T-helper 9 cell (primary cell): Measurements from ENCODE around the gene GGTA1.
"Not testable (repeated sequence)": the region's sequence is repeated elsewhere in the genome, so short reads cannot be mapped to it uniquely, and the experiment has no call there.

Source experiments
- DNase-seq: peaks from one replicate; pipeline ENCODE4 v3.0.0-alpha.2; 2020
- total RNA-seq, 2 donors: gene quantifications; one replicate each; lab custom pipeline; 2026; lab: John Stamatoyannopoulos, UW

The GGTA1 gene
- total RNA-seq, result 0 reads per million in 2 donors

DNA sequence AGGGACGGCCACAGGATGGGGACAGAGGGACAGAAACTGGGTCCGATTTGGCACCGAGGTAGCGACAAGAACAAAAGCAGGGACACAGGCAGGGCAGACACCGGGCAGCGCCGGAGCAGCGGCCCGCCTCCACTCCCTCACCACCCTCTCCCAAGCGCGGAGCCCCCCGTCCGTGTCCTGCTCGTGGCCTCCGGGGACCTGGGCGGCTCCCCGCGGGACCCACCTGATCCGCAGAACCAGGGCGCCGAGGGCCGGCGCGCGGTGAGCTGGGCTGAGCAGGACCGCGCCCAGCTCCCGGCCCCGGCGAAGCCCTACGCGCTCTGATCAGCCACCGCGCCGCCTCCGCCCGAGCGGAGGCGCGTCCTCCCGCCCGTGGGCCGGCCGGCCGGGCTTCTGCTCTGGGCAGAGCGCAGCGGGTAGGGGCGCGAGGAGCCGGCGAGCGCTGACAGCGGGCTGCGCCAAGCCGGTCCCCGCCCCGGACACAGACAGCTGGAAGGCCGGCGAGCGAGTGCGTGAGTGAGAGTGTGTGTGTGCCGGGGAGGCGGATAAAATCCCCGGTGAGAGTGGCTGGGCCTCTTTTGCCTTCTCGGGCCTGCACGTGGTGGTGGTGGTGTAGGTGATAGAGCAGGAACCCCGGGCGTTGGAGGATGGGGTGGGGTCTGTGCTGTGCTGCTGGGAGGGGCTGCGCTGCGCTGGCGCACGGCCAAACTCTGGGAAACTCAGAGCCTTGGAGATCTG lies at the start of gene GGTA1:
TSS of gene GGTA1 (minus strand) at position 418 of the 738 bp plus-strand sequence. CDS start 31,922 bp downstream, outside the sequence.
- no peak for DNase-seq

DNA sequence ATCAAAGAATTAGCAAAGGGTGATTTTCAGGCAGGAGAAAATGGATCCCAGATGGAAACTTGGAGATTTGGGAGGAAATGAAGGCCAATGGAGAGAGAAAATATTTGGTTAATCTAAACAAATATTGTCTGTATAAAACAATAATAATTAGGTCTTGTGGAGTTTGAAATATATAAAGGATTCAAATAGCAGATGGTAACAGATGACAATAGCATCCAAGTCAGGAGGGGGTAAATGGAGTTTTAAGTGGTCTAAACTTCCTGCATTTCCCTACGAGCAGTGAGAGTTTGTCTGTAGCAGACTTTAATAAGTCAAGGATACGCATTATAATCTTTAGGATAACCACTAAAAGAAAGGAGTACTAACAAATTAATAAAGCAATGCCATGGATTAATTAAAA lies 49.0 kb upstream of the GGTA1 start:
- DNase-seq, result no peak

DNA sequence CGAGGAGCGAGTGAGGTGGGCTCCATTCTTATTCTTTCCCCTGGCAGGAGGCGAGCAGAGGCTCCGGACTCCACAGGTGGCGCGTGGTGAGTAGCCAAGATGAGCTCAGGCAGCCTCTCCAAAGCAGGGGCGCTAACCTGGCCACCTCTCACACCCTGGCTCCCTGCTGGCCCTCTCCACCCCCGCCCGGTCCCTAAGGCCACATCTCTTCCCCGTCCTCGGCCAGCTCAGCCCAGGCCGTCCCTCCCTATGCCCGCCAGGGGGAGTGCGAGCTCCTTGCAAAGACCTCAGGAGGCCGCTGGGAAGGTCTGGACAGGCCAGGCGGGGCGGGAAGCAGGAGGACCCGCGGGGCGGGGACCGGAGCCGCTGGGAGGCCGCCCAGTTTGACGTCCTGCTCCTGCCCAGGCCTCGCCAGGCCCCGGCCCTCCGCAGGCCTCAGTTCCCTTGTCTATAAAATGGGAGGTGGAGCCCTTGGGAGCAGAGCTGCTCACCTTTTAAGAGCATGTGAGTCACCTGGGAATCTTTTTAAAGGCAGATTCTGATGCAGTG lies 46.3 kb upstream of the GGTA1 start:
- peak; percentile 44 for DNase-seq

GRCh38 chr9:121545150-121545874 lies 45.7 kb upstream of the GGTA1 start:
- no peak for DNase-seq

DNA sequence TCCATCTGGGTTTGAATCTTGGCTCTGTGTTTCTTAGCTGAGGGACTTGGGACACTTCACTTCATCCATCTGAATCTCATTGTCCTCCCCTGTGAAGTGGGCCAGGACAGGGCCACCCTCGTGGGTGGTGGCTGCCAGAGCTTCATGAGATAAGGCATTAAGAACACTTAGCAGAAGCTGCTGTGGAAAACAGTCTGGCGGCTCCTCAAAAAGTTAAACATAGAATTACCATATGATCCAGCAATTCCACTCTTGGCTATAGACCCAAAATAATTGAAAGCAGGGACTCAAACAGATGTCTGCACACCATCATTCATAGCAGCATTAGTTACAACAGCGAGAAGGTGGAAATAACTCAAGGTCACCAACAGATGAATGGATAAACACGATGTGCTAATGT lies 42.4 kb upstream of the GGTA1 start:
- DNase-seq, result no peak

DNA sequence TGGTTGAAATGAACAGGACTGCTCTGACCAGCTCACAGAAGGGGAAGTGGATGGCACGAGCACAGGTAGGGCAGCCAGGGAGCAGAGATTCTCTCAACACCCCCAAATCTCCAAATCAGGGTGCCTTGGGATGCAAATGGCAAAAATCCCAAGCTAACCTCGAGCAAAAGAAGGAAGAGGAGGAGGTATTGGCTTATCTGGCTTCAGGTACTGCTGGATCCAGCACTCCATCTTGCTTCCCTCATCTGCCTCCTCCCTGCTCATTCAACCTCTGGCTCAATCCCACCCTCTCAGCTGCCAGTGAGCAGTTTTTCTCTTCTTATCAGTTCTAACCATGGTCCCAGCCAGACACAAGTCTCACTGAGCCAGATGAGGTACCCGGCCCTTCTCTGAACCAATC lies 41.6 kb upstream of the GGTA1 start:
- DNase-seq, result no peak

DNA sequence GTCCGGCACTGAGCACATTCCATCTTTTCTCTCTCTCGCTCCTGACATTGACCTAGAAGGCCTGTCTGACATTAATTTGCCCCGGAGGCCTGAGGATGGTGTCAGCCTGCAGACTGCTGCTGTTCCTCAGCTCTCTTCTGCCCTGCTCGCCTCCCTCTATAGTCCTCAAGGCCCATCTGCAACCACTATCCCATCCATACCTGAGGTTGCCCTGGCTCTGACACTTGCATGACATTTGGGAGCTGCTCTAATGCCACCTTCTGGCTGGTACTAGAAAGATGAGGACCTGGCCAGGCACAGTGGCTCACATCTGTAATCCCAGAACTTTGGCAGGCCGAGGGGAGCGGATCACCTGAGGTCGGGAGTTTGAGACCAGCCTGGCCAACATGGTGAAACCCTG lies 38.6 kb upstream of the GGTA1 start:
- DNase-seq, result no peak

DNA sequence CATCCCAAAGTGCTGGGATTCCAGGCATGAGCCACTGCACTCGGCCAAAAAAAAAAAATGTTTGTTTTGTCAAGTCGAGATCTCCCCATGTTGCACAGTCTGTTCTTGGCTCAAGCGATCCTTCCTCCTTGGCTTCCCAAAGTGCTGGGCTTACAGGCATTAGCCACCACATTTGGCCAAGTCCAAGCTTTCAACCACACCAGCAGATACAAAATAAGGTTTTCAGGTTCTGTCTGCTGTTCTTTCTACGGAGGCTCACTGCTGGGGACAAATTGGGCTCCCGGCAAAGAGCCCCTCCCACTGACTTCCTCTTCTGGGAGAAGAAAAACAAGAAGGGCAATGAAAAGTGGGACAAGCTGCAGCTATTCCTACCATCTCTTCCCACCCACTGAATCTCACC lies 37.6 kb upstream of the GGTA1 start:
- DNase-seq, result no peak

DNA sequence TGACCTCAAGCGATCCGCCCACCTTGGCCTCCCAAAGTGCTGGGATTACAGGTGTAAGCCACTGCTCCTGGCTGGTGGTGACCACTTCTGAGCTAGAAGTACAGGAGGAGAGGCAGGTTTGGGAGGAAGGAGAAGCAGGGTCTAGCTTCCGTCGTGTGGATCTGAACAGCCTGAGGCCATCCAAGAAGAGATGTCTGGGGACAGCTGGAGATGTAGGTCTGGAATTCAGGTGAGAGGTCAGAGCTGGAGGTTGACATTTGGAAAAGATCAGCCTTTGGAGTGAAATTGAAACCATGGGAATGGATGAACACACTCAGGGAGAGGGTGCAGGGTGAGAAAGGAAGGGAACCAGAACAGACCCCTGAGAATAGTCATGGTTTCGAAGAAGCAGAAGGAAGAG lies 33.2 kb upstream of the GGTA1 start:
- DNase-seq, result no peak

DNA sequence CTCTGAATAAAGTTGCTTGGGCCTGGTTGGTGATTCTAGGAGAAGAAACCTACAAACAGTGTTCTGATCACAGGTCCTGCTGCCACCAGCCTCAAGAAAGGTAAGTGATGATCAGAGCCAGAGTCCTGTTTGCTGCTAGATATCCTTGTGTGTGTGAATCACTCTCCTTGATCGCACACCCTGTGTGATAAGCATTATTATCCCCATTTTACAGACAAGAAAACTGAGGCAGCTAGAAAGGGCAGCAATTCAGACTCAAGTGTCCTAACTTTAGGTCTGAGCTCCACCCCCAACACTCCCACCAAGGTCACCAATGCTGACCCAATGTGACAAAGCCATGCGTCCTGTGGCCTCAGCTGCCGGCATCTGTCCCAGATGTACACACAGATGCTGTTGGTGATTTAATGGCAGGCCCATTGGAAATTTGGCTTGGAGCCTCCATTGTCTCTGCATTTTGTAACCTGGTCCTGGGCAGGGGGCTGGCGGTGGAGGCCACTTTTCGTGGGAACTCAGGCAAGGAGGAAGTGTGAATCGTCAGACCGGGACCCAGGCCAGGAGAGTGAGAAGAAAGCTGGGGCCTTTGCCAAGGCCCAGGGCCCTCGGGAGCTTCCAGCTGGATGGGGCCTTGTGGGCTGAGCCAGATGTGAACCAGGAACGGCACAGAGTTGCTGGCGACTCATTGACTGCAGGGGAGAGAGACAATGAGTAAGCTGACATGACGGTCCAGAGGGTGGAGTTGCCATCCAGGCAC lies 29.8 kb upstream of the GGTA1 start:
- no peak for DNase-seq

- DNase-seq, result no peak
Observed at GRCh38 chr9:121528642-121529041, 29.0 kb upstream of the GGTA1 start.

- no peak for DNase-seq
Observed at GRCh38 chr9:121527371-121527770, 27.7 kb upstream of the GGTA1 start.

DNA sequence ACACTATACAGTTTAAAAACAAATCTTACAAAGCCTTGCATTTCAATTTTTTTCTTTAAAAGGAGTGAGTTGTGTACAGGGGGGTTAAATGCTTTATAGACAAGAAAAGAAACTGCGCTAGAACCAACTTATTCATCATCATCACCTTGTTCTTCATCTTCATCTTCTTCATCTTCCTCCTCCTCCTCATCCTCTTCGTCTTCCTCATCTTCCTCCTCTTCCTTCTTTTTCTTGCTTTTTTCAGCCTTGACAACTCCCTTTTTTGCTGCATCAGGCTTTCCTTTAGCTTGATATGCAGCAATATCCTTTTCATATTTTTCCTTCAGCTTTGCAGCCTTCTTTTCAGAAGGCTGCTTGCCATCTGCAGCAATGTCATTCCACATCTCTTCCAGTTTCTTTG lies 20.0 kb upstream of the GGTA1 start:
- DNase-seq, result not testable (repeated sequence)

- no peak for DNase-seq
Observed at GRCh38 chr9:121518634-121519033, 19.0 kb upstream of the GGTA1 start.

DNA sequence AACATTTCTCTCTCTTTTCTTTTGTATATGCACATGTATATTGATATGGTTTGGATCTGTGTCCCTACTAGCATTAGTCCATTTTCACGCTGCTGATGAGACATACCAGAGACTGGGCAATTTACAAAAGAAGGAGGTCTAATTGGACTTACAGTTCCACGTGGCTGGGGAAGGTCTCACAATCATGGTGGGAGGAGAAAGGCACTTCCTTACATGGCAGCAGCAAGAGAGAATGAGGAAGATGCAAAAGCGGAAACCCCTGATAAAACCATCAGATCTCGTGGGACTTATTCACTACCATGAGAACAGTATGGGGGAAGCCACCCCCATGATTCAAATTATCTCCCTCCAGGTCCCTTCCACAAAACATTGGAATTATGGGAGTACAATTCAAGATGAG lies 13.5 kb upstream of the GGTA1 start:
- not testable (repeated sequence) for DNase-seq

- DNase-seq, result no peak
Observed at GRCh38 chr9:121510766-121511550, 11.3 kb upstream of the GGTA1 start.

GRCh38 chr9:121509180-121509579 lies 9.5 kb upstream of the GGTA1 start:
- no peak for DNase-seq

DNA sequence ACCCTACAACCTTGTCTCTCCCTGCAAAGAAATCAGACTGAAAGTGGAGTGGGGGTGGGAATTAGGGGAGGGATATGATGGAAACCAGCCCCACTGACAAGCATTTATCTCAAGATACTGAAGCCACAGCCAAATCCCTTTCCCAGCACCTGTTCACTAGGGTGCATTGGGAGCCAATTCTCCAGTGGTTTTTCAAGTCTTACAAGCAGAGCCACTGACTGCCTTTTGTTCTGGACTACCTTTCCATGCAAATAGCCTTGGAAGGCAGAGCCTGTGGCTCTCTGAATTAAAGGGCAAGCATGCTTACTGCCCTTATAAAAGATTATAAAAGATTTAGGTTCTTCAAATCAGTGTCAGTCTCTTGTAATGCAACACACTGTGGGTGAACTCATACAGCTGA lies 8.8 kb upstream of the GGTA1 start:
- DNase-seq, result no peak

- no peak for DNase-seq
Observed at GRCh38 chr9:121505903-121506735, 6.5 kb upstream of the GGTA1 start.

- no peak for DNase-seq
Observed at GRCh38 chr9:121503444-121503843, 3.8 kb upstream of the GGTA1 start.

DNA sequence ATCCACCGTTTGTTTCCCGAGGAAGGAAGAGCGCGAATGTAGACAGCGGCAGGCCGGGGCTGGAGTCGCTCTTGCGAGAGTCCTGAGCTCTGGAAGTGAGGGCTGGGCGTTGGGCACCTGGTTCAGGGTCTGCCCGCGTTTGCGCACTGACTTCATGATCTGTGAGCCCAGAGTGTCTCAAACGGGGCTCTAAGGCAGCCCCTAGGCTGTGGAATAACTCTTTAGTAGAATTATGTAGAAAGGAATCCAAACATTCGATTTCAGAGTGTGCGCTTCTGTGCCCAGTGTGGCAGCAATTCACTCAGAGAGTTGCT lies 478 bp upstream of the GGTA1 start:
- no peak for DNase-seq

- no peak for DNase-seq
Observed at GRCh38 chr9:121499177-121499426, 542 bp downstream of the GGTA1 start.
